OCI-LY3 (cell line): Measurements from ENCODE around the gene GALNT16.

Source experiments
- H2AFZ ChIP-seq: fragments of 200-600, 300-600 bp; shearing (Covaris generic); 2 replicates; pipeline ENCODE4 v1.6.0; 2014; ENCODE audit warnings: antibody characterized with exemption, low read depth, low read length
- H3K27ac ChIP-seq: fragments of 200-600, 300-600 bp; sonication (generic); 2 replicates; pipeline ENCODE4 v1.5.1; 2014; ENCODE audit warnings: mild to moderate bottlenecking, low read length, moderate library complexity, mixed read lengths
- H3K27me3 ChIP-seq: fragments of 200-600, 300-600 bp; sonication (generic); 2 replicates; pipeline ENCODE4 v1.6.1; 2014; ENCODE audit warnings: low read depth, low read length, mixed read lengths
- H3K36me3 ChIP-seq: fragments of 200-600, 300-600 bp; sonication (generic); replicated peaks from 2 replicates; pipeline ENCODE3; 2014; ENCODE audit warnings: low read depth, low read length, mixed read lengths
- H3K4me1 ChIP-seq: fragments of 300-600, 200-600 bp; sonication (generic); 2 replicates; pipeline ENCODE4 v1.6.1; 2014; ENCODE audit warnings: low read length, mixed read lengths
- H3K4me2 ChIP-seq: fragments of 200-600, 300-600 bp; sonication (generic); 2 replicates; pipeline ENCODE4 v1.6.1; 2014; ENCODE audit warnings: low read length, mixed read lengths
- H3K4me3 ChIP-seq: fragments of 300-600, 200-600 bp; sonication (generic); 2 replicates; pipeline ENCODE4 v1.5.1; 2014; ENCODE audit warnings: antibody characterized with exemption, mild to moderate bottlenecking, low read length, moderate library complexity
- H3K79me2 ChIP-seq: fragments of 300-600, 200-600 bp; shearing (Covaris generic); 2 replicates; pipeline ENCODE4 v1.6.1; 2014; ENCODE audit warnings: mild to moderate bottlenecking, low read length, mixed read lengths
- H3K9ac ChIP-seq: fragments of 300-600, 200-600 bp; shearing (Covaris generic); 2 replicates; pipeline ENCODE4 v1.6.0; 2014; ENCODE audit warnings: mild to moderate bottlenecking, low read length, moderate library complexity
- H3K9me3 ChIP-seq: fragments of 200-600, 300-600 bp; shearing (Covaris generic); 2 replicates; pipeline ENCODE4 v1.6.1; 2014; ENCODE audit warnings: low read length, mixed read lengths; ENCODE audit not compliant: insufficient read depth
- H4K20me1 ChIP-seq: fragments of 200-600, 300-600 bp; sonication (generic); 2 replicates; pipeline ENCODE4 v1.6.1; 2016; ENCODE audit warnings: low read length, mixed read lengths; ENCODE audit not compliant: insufficient read depth
- EZH2phosphoT487 ChIP-seq: fragments of 200-600 bp; shearing (Covaris generic); IDR thresholded peaks from 2 replicates; pipeline ENCODE4 v1.6.1; 2018; ENCODE audit warnings: antibody characterized with exemption, mixed run types, low read depth
- TF ChIP-seq, protein P1 (sequence below): fragments of 200-600, 300-600 bp; sonication (generic); IDR thresholded peaks from 2 replicates; pipeline ENCODE4 v1.5.1; 2014; ENCODE audit warnings: antibody characterized with exemption, low read length, low read depth

The GALNT16 gene

DNA sequence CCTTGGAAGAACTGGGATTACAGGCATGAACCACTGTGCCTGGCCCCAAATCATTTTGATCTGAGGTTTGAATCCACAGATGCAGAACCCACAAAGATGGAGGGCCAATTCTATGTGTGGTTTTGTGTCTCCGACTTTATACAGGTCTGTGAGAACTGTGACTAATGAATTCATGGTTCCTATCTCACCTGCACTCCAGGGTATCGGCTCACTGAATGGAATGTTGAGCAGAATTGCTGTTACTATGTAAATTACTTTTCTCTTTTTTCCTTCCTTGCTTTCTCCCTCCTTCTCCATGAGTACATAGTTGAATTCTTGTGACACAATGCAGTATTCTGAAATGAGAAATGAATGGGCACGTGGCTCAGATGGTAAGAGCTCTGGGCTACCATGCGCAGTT, 21.1 kb upstream of the GALNT16 start:
- Histone ChIP-seq H3K9me3 (no peaks in the 10 kb centered on the region), H3K9ac (no peak overlapping the region), H3K27me3 (no peaks in the 10 kb centered on the region), H3K4me1 (peaks cover 6% of the 10 kb centered on the region), H3K79me2 (no peaks in the 10 kb centered on the region), H3K4me2 (no peak overlapping the region), H4K20me1 (no peaks in the 10 kb centered on the region), H3K27ac (no peak overlapping the region), H3K36me3 (no peaks in the 10 kb centered on the region), H2AFZ (no peak overlapping the region), H3K4me3 (no peak overlapping the region)
- TF ChIP-seq, protein P1, sequence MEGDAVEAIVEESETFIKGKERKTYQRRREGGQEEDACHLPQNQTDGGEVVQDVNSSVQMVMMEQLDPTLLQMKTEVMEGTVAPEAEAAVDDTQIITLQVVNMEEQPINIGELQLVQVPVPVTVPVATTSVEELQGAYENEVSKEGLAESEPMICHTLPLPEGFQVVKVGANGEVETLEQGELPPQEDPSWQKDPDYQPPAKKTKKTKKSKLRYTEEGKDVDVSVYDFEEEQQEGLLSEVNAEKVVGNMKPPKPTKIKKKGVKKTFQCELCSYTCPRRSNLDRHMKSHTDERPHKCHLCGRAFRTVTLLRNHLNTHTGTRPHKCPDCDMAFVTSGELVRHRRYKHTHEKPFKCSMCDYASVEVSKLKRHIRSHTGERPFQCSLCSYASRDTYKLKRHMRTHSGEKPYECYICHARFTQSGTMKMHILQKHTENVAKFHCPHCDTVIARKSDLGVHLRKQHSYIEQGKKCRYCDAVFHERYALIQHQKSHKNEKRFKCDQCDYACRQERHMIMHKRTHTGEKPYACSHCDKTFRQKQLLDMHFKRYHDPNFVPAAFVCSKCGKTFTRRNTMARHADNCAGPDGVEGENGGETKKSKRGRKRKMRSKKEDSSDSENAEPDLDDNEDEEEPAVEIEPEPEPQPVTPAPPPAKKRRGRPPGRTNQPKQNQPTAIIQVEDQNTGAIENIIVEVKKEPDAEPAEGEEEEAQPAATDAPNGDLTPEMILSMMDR = no peak
- TF ChIP-seq EZH2phosphoT487 = no peak

DNA sequence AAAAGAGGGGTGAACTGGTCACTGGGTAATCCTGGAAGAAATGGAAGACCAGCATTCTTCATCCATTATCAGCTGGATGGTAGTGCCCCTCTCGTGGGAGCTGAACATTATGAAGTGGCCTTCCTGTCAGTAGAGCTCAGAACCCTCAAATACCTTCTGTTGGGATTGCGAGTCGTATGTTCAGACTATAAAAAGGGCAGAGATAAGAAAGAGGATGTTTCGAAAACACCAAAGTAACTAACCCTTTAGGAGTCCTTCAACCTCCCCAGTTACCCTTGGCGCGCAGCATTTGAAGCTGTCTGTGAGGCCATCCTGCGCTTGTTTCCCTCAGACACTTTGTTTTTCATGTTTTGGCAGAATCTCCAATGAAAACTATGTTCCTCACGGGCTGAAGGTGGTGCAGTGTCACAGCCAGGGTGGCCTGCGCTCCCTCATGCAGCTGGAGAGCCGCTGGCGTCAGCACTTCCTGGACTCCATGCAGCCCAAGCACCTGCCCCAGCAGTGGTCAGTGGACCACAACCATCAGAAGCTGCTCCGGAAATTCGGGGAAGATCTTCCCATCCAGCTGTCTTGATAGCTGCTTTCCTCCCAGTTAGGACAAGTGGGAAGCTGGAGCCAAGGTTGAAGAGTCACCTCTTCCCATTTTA, 19.3 kb upstream of the GALNT16 start:
- no peak overlapping the region for H3K4me2 ChIP-seq
- H3K9me3 ChIP-seq = no peaks in the 10 kb centered on the region
- no peak overlapping the region for H3K9ac ChIP-seq
- H3K27ac ChIP-seq = no peak overlapping the region
- no peak overlapping the region for H2AFZ ChIP-seq
- H3K27me3 ChIP-seq = no peaks in the 10 kb centered on the region
- H3K79me2 ChIP-seq = no peaks in the 10 kb centered on the region
- H3K4me3 ChIP-seq = no peak overlapping the region
- no peaks in the 10 kb centered on the region for H4K20me1 ChIP-seq
- no peak for TF ChIP-seq EZH2phosphoT487
- TF ChIP-seq, protein P1 = no peak
- H3K36me3 ChIP-seq = no peaks in the 10 kb centered on the region
- peaks cover 6% of the 10 kb centered on the region for H3K4me1 ChIP-seq

DNA sequence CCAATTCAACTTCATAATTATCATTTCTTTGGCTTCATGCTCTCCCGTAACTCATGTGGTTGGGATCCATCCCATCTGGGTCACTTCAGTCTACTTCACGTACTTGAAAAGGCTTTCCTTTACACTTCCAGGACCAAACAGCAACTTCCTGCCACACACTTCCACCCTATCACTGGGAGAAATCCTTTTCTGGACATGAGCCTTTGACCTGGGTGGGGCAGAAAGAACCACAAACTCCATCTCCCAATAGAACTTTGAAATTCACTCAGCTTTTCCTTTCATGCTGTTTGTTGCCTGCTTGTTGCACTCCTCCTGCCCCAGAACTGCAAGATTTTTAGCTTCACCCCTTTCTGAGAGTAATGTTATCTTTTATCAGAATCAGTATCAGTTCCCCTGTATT, 18.4 kb upstream of the GALNT16 start:
- Histone ChIP-seq H3K4me3 (no peak overlapping the region), H3K27ac (no peak overlapping the region), H3K9ac (no peak overlapping the region), H3K4me2 (no peak overlapping the region), H2AFZ (no peak overlapping the region), H3K36me3 (no peaks in the 10 kb centered on the region), H3K9me3 (no peaks in the 10 kb centered on the region), H4K20me1 (no peaks in the 10 kb centered on the region), H3K27me3 (no peaks in the 10 kb centered on the region), H3K79me2 (no peaks in the 10 kb centered on the region), H3K4me1 (peaks cover 6% of the 10 kb centered on the region)
- no peak for TF ChIP-seq EZH2phosphoT487
- TF ChIP-seq, protein P1 = no peak

DNA sequence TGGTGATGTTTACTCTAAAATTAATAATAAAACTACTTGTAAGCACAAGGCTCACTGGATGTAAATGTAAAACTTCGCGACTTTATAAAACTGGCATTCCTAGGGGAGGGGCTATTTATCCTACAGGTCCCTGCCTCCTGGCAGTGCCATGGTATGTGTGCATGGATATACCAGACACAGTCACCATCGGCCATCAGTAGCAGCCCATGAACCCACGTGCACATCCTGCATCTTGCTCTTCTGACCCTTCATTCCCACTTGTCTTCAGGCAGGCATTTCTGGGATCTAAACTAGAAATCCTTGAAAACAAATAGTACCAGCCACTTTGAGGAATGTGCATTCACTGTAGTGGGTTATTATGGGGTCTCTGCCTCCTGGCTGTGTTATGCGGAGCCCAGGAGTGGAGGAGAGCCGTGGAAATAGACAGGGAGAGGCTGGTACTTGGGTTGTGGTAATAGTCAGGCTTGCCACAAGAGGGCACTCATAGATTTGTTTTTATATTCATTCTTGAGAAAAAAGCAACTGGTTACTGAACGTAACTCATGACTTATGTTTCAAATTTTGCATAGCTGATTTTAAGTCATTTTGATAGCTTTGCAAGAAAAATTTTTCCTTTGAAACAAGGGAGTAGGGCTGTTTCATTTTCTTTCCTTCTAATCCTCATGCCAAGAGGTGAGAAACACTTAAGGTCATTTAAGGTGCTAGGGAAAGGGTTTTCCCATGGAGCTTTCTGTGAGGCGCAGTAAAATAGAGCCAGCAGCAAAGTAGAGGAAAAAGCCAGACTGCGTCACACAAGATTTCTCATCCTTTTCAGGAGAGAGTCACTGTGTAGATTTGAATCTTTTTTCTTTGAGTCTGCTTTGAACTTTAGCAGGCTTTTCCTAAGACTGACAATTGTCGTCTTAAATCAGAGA, 17.4 kb upstream of the GALNT16 start:
- H3K4me2 ChIP-seq = peak overlapping the region; percentile 43
- no peaks in the 10 kb centered on the region for H3K36me3 ChIP-seq
- H3K79me2 ChIP-seq = no peaks in the 10 kb centered on the region
- H3K27ac ChIP-seq = no peak overlapping the region
- no peak overlapping the region for H2AFZ ChIP-seq
- no peaks in the 10 kb centered on the region for H3K27me3 ChIP-seq
- H3K4me1 ChIP-seq = peaks cover 6% of the 10 kb centered on the region
- no peak overlapping the region for H3K4me3 ChIP-seq
- no peaks in the 10 kb centered on the region for H4K20me1 ChIP-seq
- no peak overlapping the region for H3K9ac ChIP-seq
- H3K9me3 ChIP-seq = no peaks in the 10 kb centered on the region
- TF ChIP-seq EZH2phosphoT487 = no peak
- TF ChIP-seq, protein P1 = peak; percentile 81
